Fibroblast of the aortic adventitia (primary cell): ENCODE data around the gene PTGIS. TPM values are rescaled to one million over a fixed set of nuclear protein-coding genes. Genes with fewer than 3 reads are reported as not detected.

Experiments
- DNase-seq: peaks from one replicate; pipeline ENCODE4 v3.0.0-alpha.2; 2010; ENCODE audit warnings: low read depth
- H3K4me3 ChIP-seq: 2 replicates; pipeline ENCODE4 v1.5.1; 2011; ENCODE audit warnings: low read depth, mild to moderate bottlenecking, control low read depth, low read length, moderate library complexity
- CTCF ChIP-seq: IDR thresholded peaks from 2 replicates; pipeline ENCODE4 v1.5.1; 2011; ENCODE audit warnings: mild to moderate bottlenecking, low read length, control low read depth, inconsistent platforms; ENCODE audit not compliant: insufficient read depth
- total RNA-seq: library from RNA; depleted of rRNA; stranded (reverse); fragments of >200 nt; gene quantifications from 2 replicates; pipeline ENCODE4 v1.2.3, GENCODE V29; 2012; ENCODE audit warnings: low replicate concordance

Gene PTGIS
- total RNA-seq, 1 donor: 1,011 TPM

GRCh38 chr20:49508435-49509199, 59.3 kb downstream of the PTGIS start:
- peak; percentile 53 for DNase-seq
- peak; percentile 34 for TF ChIP-seq CTCF
- H3K4me3 ChIP-seq: no peak overlapping the region

- no peak for DNase-seq
- TF ChIP-seq CTCF: no peak
- H3K4me3 ChIP-seq: no peak overlapping the region
Observed at GRCh38 chr20:49507741-49508434, 60.0 kb downstream of the PTGIS start.

GRCh38 chr20:49505518-49505917, 62.4 kb downstream of the PTGIS start:
- no peak for TF ChIP-seq CTCF
- no peak overlapping the region for H3K4me3 ChIP-seq
- DNase-seq: peak; percentile 43

GRCh38 chr20:49503176-49503575, 64.8 kb downstream of the PTGIS start:
- no peak overlapping the region for H3K4me3 ChIP-seq
- no peak for TF ChIP-seq CTCF
- DNase-seq: peak; percentile 19

GRCh38 chr20:49501917-49502316, 66.0 kb downstream of the PTGIS start:
- peak; percentile 79 for DNase-seq
- TF ChIP-seq CTCF: no peak

GRCh38 chr20:49497398-49497669, 70.6 kb downstream of the PTGIS start:
- no peak for DNase-seq
- TF ChIP-seq CTCF: no peak
- H3K4me3 ChIP-seq: no peak overlapping the region

More at GRCh38 chr20:49501917-49502316, 66.0 kb downstream of the PTGIS start:
- no peak overlapping the region for H3K4me3 ChIP-seq
